GM12874 (cell line): Measurements from ENCODE around the gene ESYT1.
A peak's percentile ranks its signal among the peaks of the same experiment; 100 is the strongest.

Source experiments
- CTCF ChIP-seq: IDR thresholded peaks from 2 replicates; pipeline ENCODE4 v1.5.1; 2011; ENCODE audit warnings: low read depth, mild to moderate bottlenecking, control low read depth, low read length, moderate library complexity; ENCODE audit not compliant: insufficient read depth

Gene ESYT1

GRCh38 chr12:56116267-56117081, 11.6 kb upstream of the ESYT1 start, which contains the start of gene RPL41:
Gene RPL41, plus strand, starts transcription at chr12:56116633.
- no peak for TF ChIP-seq CTCF

GRCh38 chr12:56117778-56118687, 10.0 kb upstream of the ESYT1 start, which contains the start of gene ZC3H10:
Gene ZC3H10, plus strand, starts transcription at chr12:56118266. Its CDS starts 2,297 bp downstream, at chr12:56120563.
- peak; percentile 60 for TF ChIP-seq CTCF

GRCh38 chr12:56118688-56119357, 9.2 kb upstream of the ESYT1 start:
- no peak for TF ChIP-seq CTCF

GRCh38 chr12:56119361-56119796, 8.7 kb upstream of the ESYT1 start:
- TF ChIP-seq CTCF = peak; percentile 64

GRCh38 chr12:56120158-56120846, 7.8 kb upstream of the ESYT1 start:
- TF ChIP-seq CTCF = no peak

DNA sequence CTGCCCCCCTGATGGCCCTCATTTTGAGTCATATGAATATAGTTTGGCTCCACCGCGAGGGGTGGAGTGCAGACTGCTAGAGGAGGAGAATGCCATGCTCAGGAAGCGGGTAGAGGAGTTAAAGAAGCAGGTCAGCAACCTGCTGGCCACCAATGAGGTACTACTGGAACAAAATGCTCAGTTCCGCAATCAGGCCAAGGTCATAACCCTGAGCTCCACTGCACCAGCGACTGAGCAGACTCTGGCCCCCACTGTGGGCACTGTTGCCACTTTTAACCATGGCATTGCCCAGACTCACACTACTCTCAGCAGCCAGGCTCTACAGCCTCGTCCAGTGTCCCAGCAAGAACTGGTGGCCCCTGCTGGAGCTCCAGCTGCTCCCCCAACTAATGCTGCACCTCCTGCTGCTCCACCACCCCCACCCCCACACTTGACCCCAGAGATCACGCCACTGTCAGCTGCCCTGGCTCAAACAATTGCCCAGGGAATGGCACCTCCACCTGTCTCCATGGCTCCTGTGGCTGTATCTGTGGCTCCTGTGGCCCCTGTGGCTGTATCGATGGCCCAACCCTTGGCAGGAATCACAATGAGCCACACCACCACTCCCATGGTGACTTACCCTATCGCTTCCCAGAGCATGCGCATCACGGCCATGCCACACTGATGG, 6.7 kb upstream of the ESYT1 start:
- TF ChIP-seq CTCF = no peak
